A549 treated with AZD2906 at 1 μM for 4 hours (cell line): ENCODE results near the gene TPCN1. TPM values are rescaled to one million over a fixed set of nuclear protein-coding genes. Genes with fewer than 3 reads are reported as not detected.

ENCODE experiments used
- total RNA-seq: library from RNA; stranded (reverse); fragments of 200-300 nt; extraction: Qiagen RNA extraction; gene quantifications from 5 replicates; pipeline ENCODE4 v1.2.3, GENCODE V29; 2022

Gene TPCN1
- total RNA-seq, result 15.3 to 17.7 TPM (median 16.2 TPM) in 5 replicates

DNA sequence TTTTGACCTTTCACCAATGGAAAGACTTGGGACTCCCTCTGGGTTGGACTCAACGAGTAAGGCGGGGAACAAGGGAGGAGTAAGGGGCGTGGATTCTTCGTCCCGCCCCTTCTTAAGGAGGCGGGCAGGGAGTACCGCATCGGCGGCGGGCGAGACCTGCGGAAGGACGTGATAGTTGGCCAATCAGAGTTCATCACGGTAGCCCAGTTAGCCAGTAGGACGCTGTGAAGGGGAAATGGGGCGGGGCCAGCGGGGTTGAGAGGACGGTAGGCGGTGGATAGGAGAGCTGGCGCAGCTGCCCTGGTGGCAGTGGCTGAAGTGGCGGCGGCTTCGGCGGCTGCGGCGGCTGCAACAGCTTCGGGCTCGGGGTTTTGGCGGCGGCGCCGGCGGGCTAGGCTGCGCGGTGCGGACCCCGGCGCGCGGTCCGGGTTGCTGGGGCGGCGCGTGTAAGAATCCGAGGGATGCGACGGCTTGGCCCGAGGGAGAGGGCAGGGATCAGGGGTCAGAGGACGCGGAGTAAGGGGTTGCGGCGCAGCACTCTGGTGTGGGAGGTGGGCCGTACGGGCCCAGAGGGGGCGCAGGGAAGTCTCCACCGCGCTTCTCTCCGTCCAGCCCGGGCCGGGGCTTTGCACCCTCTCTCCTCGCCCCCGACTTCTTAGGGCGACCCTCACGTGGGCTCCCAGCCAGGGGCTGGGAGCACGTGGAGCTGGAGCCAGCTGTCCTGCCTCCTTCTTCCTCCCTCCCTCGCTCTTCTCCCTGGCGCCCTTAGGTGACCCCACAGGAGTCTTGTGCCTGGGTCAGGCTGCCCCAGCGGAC lies at the start of gene TPCN1:
TSS of gene TPCN1 (plus strand) at position 284 of the 816 bp plus-strand sequence. CDS start 5,389 bp downstream, outside the sequence.

DNA sequence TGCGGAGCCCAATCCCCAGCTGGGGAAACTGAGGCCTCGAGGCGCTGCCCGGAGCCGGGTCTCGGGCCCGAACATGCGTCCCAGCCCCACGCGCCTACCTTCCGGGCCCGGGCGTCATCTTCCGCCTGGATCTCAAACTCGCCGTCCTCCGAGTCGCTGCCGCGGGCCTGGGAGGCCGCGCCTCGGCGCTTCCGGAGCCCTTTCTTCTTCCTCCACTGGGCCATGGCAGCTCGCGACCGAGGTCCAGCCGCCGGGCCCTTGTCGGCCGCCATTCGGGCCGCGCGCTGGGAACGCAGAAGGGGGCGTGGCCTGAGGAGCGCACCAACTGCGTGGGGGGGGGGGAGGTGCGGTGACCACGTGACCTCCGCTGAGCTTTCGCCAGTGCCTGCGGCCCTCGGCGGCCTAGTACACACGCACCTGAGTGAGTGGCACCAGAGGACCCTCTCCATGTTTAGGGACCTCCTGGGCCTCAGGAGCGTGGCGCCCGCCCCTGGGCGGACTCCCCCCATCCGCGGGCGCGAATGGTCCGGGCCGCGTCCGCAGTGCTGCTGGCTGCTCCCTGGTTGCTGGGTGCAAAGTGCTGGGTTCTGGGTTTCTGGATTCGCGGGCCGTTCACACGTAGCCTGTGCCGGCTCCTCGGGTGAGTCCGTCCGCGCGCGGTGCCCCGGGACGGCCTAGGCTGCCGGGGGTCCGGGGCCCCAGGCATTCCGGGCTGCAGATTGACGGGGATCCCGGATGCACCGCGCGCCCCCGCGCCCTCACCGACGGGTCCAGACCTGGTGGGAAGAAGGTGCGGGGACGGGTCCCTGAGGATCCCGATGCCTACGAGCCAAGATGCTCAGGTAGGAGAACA lies 35.9 kb upstream of the TPCN1 start, which contains the start of the genes DDX54 and RITA1:
TSS of gene DDX54 (minus strand) at position 299 of the 853 bp plus-strand sequence. CDS start at position 272, 27 bp downstream.
TSS of gene RITA1 (plus strand) at position 542 of the 853 bp plus-strand sequence. CDS start 1,026 bp downstream, outside the sequence.

DNA sequence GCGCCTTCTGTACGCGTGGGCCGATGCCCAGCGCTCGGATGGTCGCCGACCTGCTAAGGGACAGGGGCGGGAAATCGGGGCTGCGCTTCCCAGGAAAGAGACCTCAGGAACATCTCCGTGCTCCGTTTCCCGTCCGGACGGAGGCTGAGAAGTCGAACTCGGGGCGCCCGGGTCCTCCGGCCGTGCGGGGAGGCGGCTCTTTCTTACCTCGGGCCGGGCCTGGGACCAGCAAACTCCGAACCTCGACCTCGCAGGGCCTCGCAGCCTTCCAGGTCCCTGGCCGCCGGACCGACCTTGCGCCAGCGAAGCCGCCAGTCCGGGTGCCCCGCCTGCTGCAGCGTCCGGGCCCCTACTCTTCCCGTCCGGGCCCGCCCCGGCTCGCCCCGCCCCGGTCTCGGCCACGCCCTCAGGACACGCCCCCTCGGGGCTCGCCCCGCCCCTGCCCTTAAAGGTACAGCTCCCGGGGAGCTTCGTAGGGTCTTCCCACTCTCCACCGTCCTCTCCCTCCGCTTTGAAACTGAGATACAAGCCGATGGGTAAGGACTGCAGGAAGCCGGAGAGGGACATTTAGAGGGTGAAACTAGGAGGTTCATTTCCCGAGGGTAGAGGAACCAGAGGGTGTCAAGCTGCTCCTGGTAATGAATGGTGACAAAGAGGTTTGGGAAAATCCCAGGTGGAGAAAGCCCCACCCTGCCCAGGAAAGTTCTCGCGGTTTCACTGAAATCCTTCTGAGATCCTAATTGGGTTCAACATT lies 113.7 kb downstream of the TPCN1 start, which contains the start of gene SLC8B1:
TSS of gene SLC8B1 (minus strand) at position 324 of the 754 bp plus-strand sequence. CDS start 2,231 bp downstream, outside the sequence.

Other genes starting within 250 kb of the TPCN1 start
- 0.10 to 0.39 TPM (median 0.15 TPM) in 5 replicates for gene OAS2, start 242.9 kb upstream of the TPCN1 start, total RNA-seq
- 0.26 to 0.45 TPM (median 0.36 TPM) in 5 replicates for gene DTX1, start 164.7 kb upstream of the TPCN1 start, total RNA-seq
- 0.28 to 0.44 TPM (median 0.32 TPM) in 5 replicates for gene RASAL1, start 85.7 kb upstream of the TPCN1 start, total RNA-seq
- gene CFAP73, start 71.7 kb upstream of the TPCN1 start, total RNA-seq, result 0.06 to 0.23 TPM (median 0.12 TPM) in 4 of 5 replicates, not detected in the other
- 45.3 to 80.4 TPM (median 72.1 TPM) in 5 replicates for gene DDX54, start 36.0 kb upstream of the TPCN1 start, total RNA-seq
- gene RITA1, start 35.7 kb upstream of the TPCN1 start, total RNA-seq, result 23.1 to 32.2 TPM (median 31.5 TPM) in 5 replicates
- 6.9 to 10.6 TPM (median 8.6 TPM) in 5 replicates for gene SLC8B1, start 113.6 kb downstream of the TPCN1 start, total RNA-seq
- gene PLBD2, start 137.1 kb downstream of the TPCN1 start, total RNA-seq, result 28.4 to 34.5 TPM (median 32.2 TPM) in 5 replicates
- 0.49 to 1.8 TPM (median 1.6 TPM) in 5 replicates for gene SDS, start 182.4 kb downstream of the TPCN1 start, total RNA-seq
- 24.5 to 31.5 TPM (median 27.4 TPM) in 5 replicates for gene SDSL, start 200.9 kb downstream of the TPCN1 start, total RNA-seq